GM19099 (cell line): ENCODE data around the gene PLCB4.

Source experiments
- POLR2A ChIP-seq: IDR thresholded peaks from 3 replicates; pipeline ENCODE4 v1.6.1; 2011; ENCODE audit warnings: low read depth; ENCODE audit not compliant: insufficient read length; ENCODE audit errors: extremely low read depth

Gene PLCB4

DNA sequence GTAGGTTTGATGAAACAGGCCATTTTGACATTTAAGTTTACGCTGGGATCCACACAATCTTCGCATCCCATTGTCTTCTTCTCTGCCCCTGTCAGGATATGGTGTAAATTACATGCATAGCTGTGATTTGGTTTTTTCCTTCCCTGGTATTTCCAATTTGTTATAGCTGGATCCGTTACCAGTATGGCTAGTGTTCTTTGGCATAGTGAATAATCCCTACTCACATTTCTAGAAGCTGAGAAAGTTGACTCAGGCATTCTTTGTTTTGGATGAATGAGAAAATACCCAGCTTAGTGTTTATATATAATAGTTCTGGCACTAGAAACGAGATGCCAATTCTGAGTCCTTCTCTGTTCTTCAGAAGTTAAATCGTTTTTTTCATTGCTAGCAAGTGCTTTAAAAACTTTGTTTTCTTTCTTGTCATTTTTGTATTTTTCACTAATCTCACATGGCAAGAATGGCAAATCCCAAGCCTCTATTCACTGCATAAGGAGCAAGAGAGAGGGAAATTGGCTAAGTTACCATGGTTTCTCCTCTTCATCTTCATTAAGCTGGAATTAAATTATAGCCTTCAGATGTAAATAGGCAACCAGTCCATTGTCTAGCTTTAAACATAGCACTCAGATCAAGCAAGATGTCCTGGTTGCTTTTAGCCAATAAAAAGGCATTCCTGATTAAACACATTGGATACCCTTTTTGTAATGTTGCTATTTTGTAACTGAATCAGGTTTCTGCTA lies 353.6 kb downstream of the PLCB4 start:
- no peak for TF ChIP-seq POLR2A

DNA sequence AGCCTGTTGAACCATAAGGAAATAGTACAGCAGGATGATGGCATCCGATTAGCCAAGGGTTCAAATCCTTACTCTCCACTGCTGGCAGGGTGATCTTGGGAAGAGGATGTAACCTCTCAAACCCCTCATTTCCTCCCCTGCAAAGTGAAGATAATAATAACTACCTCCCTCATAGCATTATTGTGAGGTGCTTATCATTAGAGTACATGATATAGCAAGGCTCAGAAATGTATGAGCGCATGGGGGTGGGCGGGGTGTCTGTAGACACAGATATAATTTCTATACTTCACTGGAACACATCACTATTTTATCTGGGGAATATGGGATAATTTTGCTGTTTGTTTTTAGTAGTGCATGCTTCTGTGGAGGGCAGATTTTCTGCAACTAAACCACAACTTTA lies 355.7 kb downstream of the PLCB4 start:
- TF ChIP-seq POLR2A: no peak

DNA sequence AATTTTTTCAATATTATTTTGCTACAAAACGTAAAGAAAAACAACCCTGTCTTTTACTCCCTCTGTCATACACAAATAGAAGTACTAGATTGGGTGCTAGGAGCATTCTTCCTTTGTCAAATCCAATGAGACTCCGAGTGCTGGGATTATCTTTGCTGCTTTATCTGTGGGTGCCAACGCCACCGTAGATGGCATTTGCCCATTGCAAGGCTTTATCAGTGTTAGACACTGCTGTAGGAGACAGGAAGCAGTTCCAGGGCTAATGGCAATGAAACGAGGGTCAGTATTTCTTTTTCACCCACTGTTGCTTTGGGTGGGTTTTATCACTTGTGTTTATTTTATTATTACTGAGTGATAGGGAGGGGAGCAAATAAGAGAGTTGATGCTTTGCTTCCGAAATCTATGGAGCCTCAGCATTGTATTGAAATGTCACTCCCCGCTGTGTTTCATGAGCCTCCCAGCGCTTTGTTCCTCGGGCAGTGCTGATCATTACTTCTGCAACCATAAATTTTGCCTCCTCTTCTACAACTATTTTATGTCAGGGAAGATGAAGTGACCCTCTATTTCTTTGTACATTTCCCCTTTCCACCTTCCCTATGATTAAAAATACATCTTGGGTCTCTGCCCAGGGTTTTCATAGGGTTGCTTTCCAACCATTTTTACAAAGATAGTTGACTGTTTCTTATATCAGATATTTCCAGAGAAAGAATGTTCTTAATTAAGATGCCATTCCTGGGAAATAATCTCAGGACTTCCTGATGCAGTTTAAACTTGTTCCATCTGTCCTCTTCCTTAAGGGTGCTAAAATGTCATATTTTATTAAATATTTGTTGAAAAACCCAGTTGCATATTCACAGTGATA lies 358.8 kb downstream of the PLCB4 start:
- TF ChIP-seq POLR2A: no peak

DNA sequence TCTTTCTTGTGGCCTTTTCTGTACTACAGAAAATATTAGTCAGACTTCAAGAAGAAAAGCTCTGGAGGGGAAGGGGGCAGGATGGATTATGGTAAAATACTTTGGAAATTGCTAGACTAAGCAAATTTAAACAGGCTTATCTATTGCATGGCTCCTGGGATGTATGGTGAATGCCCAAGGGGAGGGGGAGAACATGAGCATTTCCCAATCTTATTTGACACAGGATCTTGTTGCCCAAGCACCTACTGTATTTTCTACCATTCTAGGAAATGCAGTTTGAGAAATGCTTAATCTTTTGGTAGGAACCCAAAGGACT lies 359.4 kb downstream of the PLCB4 start:
- no peak for TF ChIP-seq POLR2A

DNA sequence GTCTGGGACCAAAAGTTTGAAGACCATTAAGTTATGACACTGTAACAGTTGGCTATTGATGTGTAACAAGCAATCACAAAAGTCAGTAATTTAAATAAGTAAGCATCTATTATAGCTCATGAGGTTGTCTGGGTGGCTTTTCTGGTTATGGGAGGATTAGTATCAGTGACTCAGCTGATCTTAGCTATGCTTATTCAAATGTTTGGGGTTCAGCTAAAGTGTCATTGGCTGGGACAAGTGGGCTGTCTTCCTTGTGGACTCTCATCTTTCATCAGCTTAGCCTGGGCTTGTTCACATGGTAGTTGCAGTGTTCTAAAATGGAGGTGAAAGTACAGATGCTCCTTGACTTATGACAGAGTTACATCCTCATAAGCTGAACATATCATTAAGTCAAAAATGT lies 370.9 kb downstream of the PLCB4 start:
- TF ChIP-seq POLR2A: no peak

DNA sequence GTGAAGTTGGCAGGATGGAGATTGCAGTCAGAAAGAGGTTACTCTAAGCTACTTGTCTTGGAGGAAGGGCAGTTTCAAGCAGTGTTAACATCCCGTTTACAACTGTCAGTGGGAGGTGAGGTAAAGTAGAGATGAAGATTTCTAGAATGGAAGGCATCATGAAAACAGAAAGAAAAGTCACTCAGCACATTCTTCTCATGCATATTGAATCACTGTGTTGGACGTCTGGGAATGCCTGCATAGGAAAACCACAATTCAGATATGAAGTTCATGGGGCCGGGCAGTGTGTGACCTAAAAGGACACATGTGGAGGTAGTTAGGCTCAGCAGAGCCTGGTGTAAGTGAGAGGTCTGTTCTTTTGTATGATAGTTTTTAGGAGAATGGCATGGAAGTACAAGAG lies 372.0 kb downstream of the PLCB4 start:
- TF ChIP-seq POLR2A: no peak

DNA sequence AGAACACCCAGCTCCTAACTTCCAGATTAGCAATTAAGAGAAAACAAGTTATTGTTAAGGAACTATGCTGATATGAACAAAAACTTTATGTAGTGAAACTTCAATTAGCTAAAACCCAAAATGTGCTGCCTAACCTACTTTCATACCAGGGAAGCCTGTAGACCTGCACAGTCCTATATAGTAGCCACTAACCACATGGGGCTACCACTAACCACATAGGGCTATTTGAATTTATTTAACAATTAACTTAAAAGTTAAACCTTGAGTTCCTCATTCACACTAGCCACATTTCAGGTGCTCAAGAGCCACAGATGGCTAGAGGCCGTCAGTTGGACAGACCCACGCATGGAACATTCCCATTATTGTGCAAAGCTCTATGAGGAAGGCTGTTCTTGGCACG lies 373.1 kb downstream of the PLCB4 start:
- no peak for TF ChIP-seq POLR2A

DNA sequence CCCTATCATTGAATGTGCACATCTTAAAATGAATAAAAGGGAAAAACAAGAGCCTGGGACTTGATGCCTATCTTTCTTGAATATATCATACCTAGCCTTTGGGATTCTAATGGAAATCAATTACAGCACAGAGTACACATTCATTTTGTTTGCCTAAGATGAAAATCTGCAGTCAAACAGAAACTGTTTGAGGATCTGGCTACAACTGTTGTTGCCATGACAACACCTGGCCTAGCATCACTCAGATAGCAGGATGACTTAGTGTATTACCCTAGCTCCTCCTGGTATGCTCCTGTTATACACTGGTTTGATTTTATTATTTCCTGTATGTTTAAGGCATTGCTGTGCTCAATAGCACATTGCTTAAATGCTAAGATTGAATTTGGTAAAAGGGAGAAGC lies 374.0 kb downstream of the PLCB4 start:
- no peak for TF ChIP-seq POLR2A

DNA sequence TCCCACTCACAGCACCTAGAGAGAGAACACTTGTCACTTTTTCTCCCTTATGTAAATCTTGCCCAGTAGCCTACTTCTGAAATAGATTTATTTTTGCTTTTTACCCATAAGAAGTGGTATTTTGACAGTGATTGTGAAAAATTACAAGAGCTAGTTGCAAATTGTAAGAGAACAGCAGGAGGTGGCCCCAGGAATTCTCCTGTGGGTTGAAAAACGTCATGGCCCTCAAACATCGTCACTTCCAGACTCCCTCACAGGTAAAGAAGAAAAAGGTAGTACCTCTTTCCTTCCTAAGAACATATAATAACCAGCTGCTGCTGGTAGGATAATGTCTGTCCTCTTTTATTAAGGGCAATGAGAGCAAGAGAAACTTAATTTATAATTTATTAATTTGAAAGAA lies 376.0 kb downstream of the PLCB4 start:
- no peak for TF ChIP-seq POLR2A

DNA sequence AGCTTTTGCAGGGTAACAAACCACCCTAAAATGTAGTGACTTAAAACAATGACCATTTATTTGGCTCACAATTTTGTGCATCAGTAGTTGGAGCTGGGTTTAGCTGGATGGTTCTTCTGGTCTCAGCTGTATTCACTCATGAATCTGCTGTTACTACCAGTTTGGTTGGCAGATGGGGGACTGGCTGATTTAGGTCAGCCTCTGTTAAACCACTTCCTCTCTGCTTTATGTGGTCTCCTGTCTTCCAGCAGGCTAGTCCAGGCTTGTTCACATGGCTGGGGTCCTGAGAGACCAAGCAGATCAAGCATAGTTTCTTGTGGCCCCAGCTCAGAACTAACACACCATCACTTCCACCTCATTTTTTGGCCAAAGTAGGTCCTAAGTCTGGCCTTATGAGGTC lies 378.3 kb downstream of the PLCB4 start:
- TF ChIP-seq POLR2A: no peak

DNA sequence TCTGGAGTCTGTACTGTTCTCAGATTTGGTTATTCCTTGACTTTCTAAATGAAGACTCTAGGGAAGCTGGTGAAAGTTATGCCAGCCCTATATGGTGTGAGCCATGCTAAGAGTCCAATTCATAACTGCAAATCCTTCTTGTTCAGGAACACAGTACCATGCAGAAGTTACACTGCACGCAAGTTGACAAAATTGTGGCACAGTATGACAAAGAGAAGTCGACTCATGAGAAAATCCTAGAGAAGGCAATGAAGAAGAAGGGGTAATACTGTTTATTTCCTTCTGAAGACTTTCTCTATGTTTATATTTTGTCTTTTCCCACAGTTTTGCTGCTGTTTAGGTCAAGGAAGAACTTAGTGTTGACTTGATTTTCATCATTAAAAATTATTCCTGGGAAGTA lies 384.3 kb downstream of the PLCB4 start:
- no peak for TF ChIP-seq POLR2A

DNA sequence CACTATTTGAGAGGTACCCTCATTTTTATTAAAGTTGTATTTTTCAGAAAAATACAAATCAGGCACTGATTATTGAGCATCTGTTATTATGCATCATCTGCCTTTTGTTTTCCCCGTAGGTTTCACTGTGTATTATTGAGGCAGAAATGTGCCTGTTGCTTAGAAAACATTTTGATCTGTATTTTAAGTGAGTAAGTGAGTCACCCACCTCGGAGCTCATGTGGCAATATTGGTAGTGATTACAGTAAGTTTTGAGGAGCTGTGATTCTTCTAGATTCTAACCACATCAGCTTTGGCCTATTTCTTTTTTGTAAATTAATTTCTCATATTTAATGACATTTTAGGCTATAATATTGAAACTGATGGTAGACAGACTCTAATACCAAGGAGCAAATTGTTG lies 385.9 kb downstream of the PLCB4 start:
- no peak for TF ChIP-seq POLR2A

DNA sequence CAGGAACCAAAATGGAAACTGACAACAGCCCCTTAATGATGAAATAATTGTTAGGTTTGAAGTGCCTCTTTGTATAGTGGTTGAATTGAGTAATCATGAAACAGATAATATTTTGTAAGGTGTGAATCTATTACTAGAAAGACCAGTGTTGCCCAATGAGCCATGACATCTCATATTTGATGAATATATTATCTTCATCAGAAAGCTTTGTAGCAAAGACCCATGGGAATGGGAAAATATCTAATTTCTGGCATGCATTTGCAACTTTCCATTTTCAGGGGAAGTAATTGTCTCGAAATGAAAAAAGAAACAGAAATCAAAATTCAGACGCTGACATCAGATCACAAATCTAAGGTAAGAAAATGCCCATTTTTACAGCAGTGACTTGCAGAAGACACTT lies 388.2 kb downstream of the PLCB4 start:
- no peak for TF ChIP-seq POLR2A

DNA sequence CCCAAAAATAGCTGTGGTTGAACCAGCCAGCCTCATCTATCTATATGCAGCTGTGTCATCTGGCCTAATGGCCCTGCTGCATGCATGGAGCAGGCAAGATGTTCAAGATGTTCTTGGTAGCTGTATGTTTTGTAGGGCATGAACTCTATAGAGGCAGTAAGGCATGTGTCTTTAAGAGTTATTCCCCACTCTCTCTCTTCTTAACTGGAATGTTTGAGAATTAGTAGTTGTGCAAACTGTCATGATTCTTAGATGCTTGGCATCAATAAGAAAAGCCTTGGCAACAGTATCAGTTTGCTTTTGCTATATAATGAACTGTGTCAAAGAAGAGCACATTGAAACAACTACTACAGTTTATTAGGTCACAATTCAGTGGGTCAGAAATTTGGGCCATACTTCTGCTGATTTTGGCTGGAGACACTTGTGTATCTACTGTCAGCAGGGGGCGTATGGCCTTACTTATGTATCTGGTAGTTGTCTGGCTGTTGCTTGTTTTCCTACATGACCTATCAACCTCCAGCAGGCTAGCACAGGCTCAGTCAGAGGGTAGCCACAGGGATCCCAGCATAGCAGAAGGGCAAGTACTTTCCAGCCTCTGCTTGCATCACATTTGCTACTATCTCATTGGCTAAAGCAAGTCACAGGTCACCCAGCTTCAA lies 389.4 kb downstream of the PLCB4 start:
- no peak for TF ChIP-seq POLR2A

DNA sequence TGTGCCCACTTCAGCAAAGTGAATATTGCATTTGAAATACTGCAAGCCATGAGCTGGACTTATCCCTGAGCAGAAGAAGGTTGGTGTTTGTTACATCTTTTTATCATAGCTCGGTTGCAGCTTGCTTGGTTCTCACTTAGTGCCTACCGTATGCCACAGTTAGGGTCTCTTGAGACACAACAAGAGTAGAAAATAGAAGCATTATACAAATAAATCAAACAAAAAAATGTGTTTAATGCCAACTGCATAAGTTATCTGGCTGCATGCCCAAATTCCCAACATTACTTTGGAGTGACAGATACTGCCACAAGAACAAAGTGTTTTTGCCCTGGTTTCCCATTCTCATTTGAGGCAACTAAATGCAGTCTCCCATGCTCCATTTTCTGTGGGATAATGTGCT lies 391.6 kb downstream of the PLCB4 start:
- TF ChIP-seq POLR2A: no peak

DNA sequence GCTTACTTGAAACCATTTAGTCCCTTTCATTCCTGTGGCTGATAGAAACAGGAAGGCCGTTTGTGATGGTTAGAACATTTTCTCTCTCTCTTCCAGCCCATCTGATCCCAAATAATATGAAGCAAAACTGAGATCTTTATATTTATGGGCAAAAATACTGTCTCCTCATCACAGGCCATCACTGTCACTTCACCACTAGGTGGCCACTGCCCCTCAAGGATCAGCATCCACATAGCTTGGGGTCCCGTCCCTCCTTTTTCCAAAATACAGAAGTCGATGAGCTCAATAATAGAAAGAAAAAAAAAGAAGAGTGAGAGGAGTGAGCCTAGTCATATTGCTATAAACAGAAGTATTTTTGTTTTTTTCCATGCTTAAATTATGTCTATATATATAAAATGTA lies 399.1 kb downstream of the PLCB4 start:
- no peak for TF ChIP-seq POLR2A
